Mucosa of descending colon (tissue), 3 donors: Measurements from ENCODE around the gene PRKG1. TPM values are rescaled to one million over a fixed set of nuclear protein-coding genes. Genes with fewer than 3 reads are reported as not detected.

Experiments used
- ATAC-seq: fragments of 200-7000 bp; cut with Tn5 transposase; one replicate; pipeline ENCODE4 v1.9.1; 2020; ENCODE audit warnings: mild to moderate bottlenecking, moderate library complexity
- DNase-seq, 3 donors: peaks; one replicate each; pipeline ENCODE4 v3.0.0-alpha.2; 2020
- H3K36me3 ChIP-seq: fragments of 200-600 bp; one replicate; pipeline ENCODE4 v1.8.0; 2021; ENCODE audit warnings: low read depth, mild to moderate bottlenecking
- H3K4me1 ChIP-seq: fragments of 200-600 bp; one replicate; pipeline ENCODE4 v1.8.0; 2021; ENCODE audit warnings: low read depth, mild to moderate bottlenecking
- H3K4me3 ChIP-seq: fragments of 200-600 bp; one replicate; pipeline ENCODE4 v1.8.0; 2021; ENCODE audit warnings: mild to moderate bottlenecking
- H3K9me3 ChIP-seq: fragments of 200-600 bp; one replicate; pipeline ENCODE4 v1.8.0; 2021; ENCODE audit warnings: mild to moderate bottlenecking
- CTCF ChIP-seq: fragments of 200-600 bp; IDR thresholded peaks from one replicate; pipeline ENCODE4 v1.8.0; 2022; ENCODE audit warnings: antibody characterized with exemption, mild to moderate bottlenecking
- intact Hi-C, 2 donors: fragments of 100-400 bp; cut with DNase I in 1 of 2; cut with micrococcal nuclease in 1 of 2; formaldehyde crosslinking; loops; one replicate each; pipeline versions ENCODE4 v1.11.0 to v1.11.1; 2022; cut with DNase I, micrococcal nuclease
- total RNA-seq, 3 donors: library from RNA; stranded (reverse); fragmentation: NEBNext Ultra II Directional in 2 of 3; extraction: Animal tissue kit (Norgen Biotek cat#: 25700) in 2 of 3; gene quantifications; one replicate each; pipeline versions ENCODE4 v1.2.1 to v1.2.4, GENCODE V29; 2021 to 2023
- donor health status: DM: no; HTN: no; CAD: no; lungs with moderate emphysema.
- donor health status: DM: no; HTN: no; CAD: no.
- donor health status: DM: no; HTN: yes; CAD: no.

PRKG1 gene
- total RNA-seq, 3 donors from 2014 or later: 17.1 to 55.6 (median 21.1) TPM

DNA sequence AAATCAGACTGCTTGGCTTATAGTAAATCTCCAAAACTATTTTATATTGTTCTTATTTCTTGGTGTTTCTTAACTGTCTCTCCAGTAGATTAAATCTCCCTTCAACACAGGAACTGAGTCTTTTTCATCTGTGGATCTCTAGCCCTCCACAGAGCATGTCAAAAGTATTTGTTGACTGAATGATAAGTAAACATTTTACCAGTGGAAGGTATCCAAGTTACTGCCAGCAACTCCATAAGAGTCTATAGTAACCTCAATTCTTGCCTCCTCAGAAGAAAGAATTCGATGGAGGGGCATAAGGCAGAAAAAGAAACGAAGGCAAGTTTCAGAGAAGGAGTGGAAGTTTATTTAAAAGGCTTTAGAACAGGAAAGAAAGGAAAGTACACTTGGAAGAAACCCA, 945.9 kb downstream of the PRKG1 start:
- ATAC-seq (no peak), DNase-seq (no peak)
- Histone ChIP-seq H3K36me3 (no peaks in the 10 kb centered on the region), H3K4me1 (no peaks in the 10 kb centered on the region), H3K9me3 (no peaks in the 10 kb centered on the region), H3K4me3 (no peak overlapping the region)
- TF ChIP-seq CTCF: no peak
- intact Hi-C loops: no loop called here

DNA sequence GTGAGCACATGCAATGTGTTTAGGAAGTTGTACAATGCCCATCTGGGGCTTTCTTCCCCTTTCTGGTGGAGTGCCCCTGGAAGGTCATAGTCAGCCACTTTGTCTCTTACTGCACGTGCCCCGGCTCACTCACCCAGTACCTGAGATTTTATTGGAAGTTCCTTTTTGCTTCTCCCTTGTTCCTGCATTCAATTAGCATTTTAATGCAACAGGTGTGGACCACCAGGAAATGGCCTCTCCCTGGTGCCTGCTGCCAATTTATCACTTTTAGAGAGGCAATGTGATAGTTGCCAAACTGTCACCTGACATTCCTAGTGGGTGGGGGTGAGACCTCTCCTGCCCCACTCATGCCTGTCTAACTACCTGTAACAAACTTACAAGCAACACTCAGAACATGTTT, 946.4 kb downstream of the PRKG1 start:
- no peak for TF ChIP-seq CTCF
- DNase-seq: no peak
- intact Hi-C loops: no loop called here

GRCh38 chr10:52027055-52027705, 952.9 kb downstream of the PRKG1 start:
- H3K36me3 ChIP-seq: no peaks in the 10 kb centered on the region
- H3K9me3 ChIP-seq: no peaks in the 10 kb centered on the region
- DNase-seq (no peak), ATAC-seq (no peak)
- intact Hi-C loops: no loop called here
- TF ChIP-seq CTCF: no peak
- H3K4me1 ChIP-seq: no peaks in the 10 kb centered on the region
- H3K4me3 ChIP-seq: no peak overlapping the region

More for the DNA sequence above, 946.4 kb downstream of the PRKG1 start:
- no peaks in the 10 kb centered on the region for H3K4me1 ChIP-seq
- no peaks in the 10 kb centered on the region for H3K9me3 ChIP-seq
- ATAC-seq: no peak
- H3K36me3 ChIP-seq: no peaks in the 10 kb centered on the region
- no peak overlapping the region for H3K4me3 ChIP-seq

DNA sequence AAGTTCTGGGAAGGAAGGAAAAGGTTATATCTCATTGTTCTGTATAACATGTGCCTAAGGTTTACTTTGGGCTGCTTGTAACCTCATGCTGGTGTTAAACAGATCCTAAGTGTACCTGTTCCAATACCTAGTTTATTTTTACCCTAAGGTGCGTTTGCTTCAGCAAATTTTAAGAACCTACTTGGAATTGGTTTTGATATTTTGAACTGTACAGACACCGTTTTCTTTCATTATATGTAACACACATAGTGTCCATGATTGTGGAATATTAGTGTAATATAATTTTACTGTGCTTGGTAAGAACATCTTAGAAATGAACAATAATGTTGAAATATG, 954.2 kb downstream of the PRKG1 start:
- no peak for TF ChIP-seq CTCF
- Histone ChIP-seq H3K4me1 (no peaks in the 10 kb centered on the region), H3K4me3 (no peak overlapping the region), H3K36me3 (no peaks in the 10 kb centered on the region), H3K9me3 (no peaks in the 10 kb centered on the region)
- DNase-seq (no peak), ATAC-seq (no peak)
- intact Hi-C loops: no loop called here

- no peak for ATAC-seq
- no peak for TF ChIP-seq CTCF
- intact Hi-C loops: no loop called here
Observed at GRCh38 chr10:52029628-52030027, 955.3 kb downstream of the PRKG1 start.

More at GRCh38 chr10:52029628-52030027, 955.3 kb downstream of the PRKG1 start:
- Histone ChIP-seq H3K9me3 (no peaks in the 10 kb centered on the region), H3K4me1 (no peaks in the 10 kb centered on the region), H3K36me3 (no peaks in the 10 kb centered on the region), H3K4me3 (no peak overlapping the region)
- DNase-seq: no peak
